Measurements from ENCODE around the gene GAK. TPM values are rescaled to one million over a fixed set of nuclear protein-coding genes. Genes with fewer than 3 reads are reported as not detected.

The GAK gene
- polyA plus RNA-seq, 3 donors: 52.5 to 87.8 (median 68.3) TPM

GRCh38 chr4:903066-904046 is 28.8 kb downstream of the GAK start:
- no peak for DNase-seq (ENCODE audit: extremely low read depth in 1 of 11, low read depth in 9 of 11, low spot score in 4 of 11)

GRCh38 chr4:901192-901910 is 30.8 kb downstream of the GAK start:
- DNase-seq (ENCODE audit: extremely low read depth in 1 of 11, low read depth in 9 of 11, low spot score in 4 of 11): no peak

GRCh38 chr4:900721-901120 is 31.4 kb downstream of the GAK start:
- no peak for DNase-seq (ENCODE audit: extremely low read depth in 1 of 11, low read depth in 9 of 11, low spot score in 4 of 11)

- no peak for DNase-seq (ENCODE audit: extremely low read depth in 1 of 11, low read depth in 9 of 11, low spot score in 4 of 11)
These were observed 32.0 kb downstream of the GAK start for GRCh38 chr4:900073-900472.

GRCh38 chr4:899556-899906 is 32.6 kb downstream of the GAK start:
- DNase-seq (ENCODE audit: extremely low read depth in 1 of 11, low read depth in 9 of 11, low spot score in 4 of 11): no peak

- DNase-seq (ENCODE audit: extremely low read depth in 1 of 11, low read depth in 9 of 11, low spot score in 4 of 11): no peak
These were observed 33.1 kb downstream of the GAK start for GRCh38 chr4:898869-899555.

GRCh38 chr4:898123-898522 is 34.0 kb downstream of the GAK start:
- DNase-seq (ENCODE audit: extremely low read depth in 1 of 11, low read depth in 9 of 11, low spot score in 4 of 11): no peak

- DNase-seq (ENCODE audit: extremely low read depth in 1 of 11, low read depth in 9 of 11, low spot score in 4 of 11): no peak
These were observed 35.5 kb downstream of the GAK start for GRCh38 chr4:896630-897029.

GRCh38 chr4:896216-896615 is 35.9 kb downstream of the GAK start:
- no peak for DNase-seq (ENCODE audit: extremely low read depth in 1 of 11, low read depth in 9 of 11, low spot score in 4 of 11)

GRCh38 chr4:895596-895995 is 36.5 kb downstream of the GAK start:
- no peak for DNase-seq (ENCODE audit: extremely low read depth in 1 of 11, low read depth in 9 of 11, low spot score in 4 of 11)

GRCh38 chr4:893995-894705 is 38.0 kb downstream of the GAK start:
- DNase-seq (ENCODE audit: extremely low read depth in 1 of 11, low read depth in 9 of 11, low spot score in 4 of 11): no peak

GRCh38 chr4:893276-893994 is 38.7 kb downstream of the GAK start:
- no peak for DNase-seq (ENCODE audit: extremely low read depth in 1 of 11, low read depth in 9 of 11, low spot score in 4 of 11)

GRCh38 chr4:892780-893179 is 39.3 kb downstream of the GAK start:
- no peak for DNase-seq (ENCODE audit: extremely low read depth in 1 of 11, low read depth in 9 of 11, low spot score in 4 of 11)

GRCh38 chr4:891747-892146 is 40.4 kb downstream of the GAK start:
- no peak for DNase-seq (ENCODE audit: extremely low read depth in 1 of 11, low read depth in 9 of 11, low spot score in 4 of 11)

GRCh38 chr4:890036-890695 is 42.0 kb downstream of the GAK start:
- no peak for DNase-seq (ENCODE audit: extremely low read depth in 1 of 11, low read depth in 9 of 11, low spot score in 4 of 11)

- no peak for DNase-seq (ENCODE audit: extremely low read depth in 1 of 11, low read depth in 9 of 11, low spot score in 4 of 11)
These were observed 42.6 kb downstream of the GAK start for GRCh38 chr4:889516-889915.

- no peak for DNase-seq (ENCODE audit: extremely low read depth in 1 of 11, low read depth in 9 of 11, low spot score in 4 of 11)
These were observed 44.1 kb downstream of the GAK start for GRCh38 chr4:888029-888428.

Measured in renal cortex interstitium (tissue), 11 donors.